ENCODE results near the gene ZNF736. TPM values are rescaled to one million over a fixed set of nuclear protein-coding genes. Genes with fewer than 3 reads are reported as not detected.
"Not testable (repeated sequence)": the region's sequence is repeated elsewhere in the genome, so short reads cannot be mapped to it uniquely, and the experiment has no call there.

Gene ZNF736
- polyA plus RNA-seq, 1 donor (not counting 4 experiments of a cell fraction or from before 2014, with no cell fraction given) = 8.2 TPM

GRCh38 chr7:64320547-64321513 is 7.1 kb downstream of the ZNF736 start:
- H3K4me1 ChIP-seq (ENCODE audit: control insufficient read depth, extremely low read depth, insufficient read depth, low read length) = no peaks in the 10 kb centered on the region
- TF ChIP-seq EZH2 (IDR thresholded peaks at IDR 0.05; ENCODE audit: low read length) = no peak
- peak in 1 of 3 experiments; percentile 12 for TF ChIP-seq CTCF (optimal IDR thresholded peaks at IDR 0.05 in 1 of 3, IDR thresholded peaks at IDR 0.05 in 1 of 3, conservative IDR thresholded peaks at IDR 0.05 in 1 of 3; ENCODE audit: extremely low read depth in 1 of 3, insufficient read depth in 2 of 3, low read length in 3 of 3)
- no peak overlapping the region for H3K27ac ChIP-seq (ENCODE audit: control insufficient read depth, insufficient read depth, low read length)
- dilution Hi-C loops (cut with MboI; ENCODE audit: extremely low pct_ligation_motif_present, low sequenced_read_pairs) = no loop called here
- H3K4me2 ChIP-seq (ENCODE audit: control insufficient read depth, extremely low read depth, insufficient read depth, low read depth, low read length) = no peak overlapping the region
- H4K20me1 ChIP-seq (ENCODE audit: control insufficient read depth, extremely low read depth, insufficient read depth, low read length) = no peaks in the 10 kb centered on the region
- H3K27me3 ChIP-seq (ENCODE audit: control insufficient read depth, extremely low read depth, insufficient read depth, low read length) = no peaks in the 10 kb centered on the region
- no peak for DNase-seq (ENCODE audit: low read depth, low spot score)
- no peak overlapping the region for H2AFZ ChIP-seq (ENCODE audit: control insufficient read depth, low read length)
- no peak overlapping the region for H3K4me3 ChIP-seq (ENCODE audit: control insufficient read depth in 2 of 3, extremely low read depth in 1 of 3, insufficient read depth in 2 of 3, low read depth in 1 of 3, low read length in 3 of 3)
- FAIRE-seq = no peak
- H3K79me2 ChIP-seq (ENCODE audit: control insufficient read depth, insufficient read depth, low read length) = peaks cover 51% of the 10 kb centered on the region
- H3K9ac ChIP-seq (ENCODE audit: control insufficient read depth, extremely low read depth, insufficient read depth, low read length) = no peak overlapping the region
- H3K9me3 ChIP-seq (ENCODE audit: control insufficient read depth, low read depth, low read length) = no peaks in the 10 kb centered on the region
- H3K9me1 ChIP-seq (ENCODE audit: control insufficient read depth, extremely low read depth, insufficient read depth, low read length) = no peaks in the 10 kb centered on the region
- H3K36me3 ChIP-seq (ENCODE audit: control insufficient read depth in 2 of 2, extremely low read depth in 1 of 2, insufficient read depth in 2 of 2, low read length in 2 of 2) = no peaks in the 10 kb centered on the region

GRCh38 chr7:64324166-64324565 is 10.4 kb downstream of the ZNF736 start:
- H3K4me3 ChIP-seq (ENCODE audit: control insufficient read depth in 2 of 3, extremely low read depth in 1 of 3, insufficient read depth in 2 of 3, low read depth in 1 of 3, low read length in 3 of 3); H3K9ac ChIP-seq (ENCODE audit: control insufficient read depth, extremely low read depth, insufficient read depth, low read length); H3K9me3 ChIP-seq (ENCODE audit: control insufficient read depth, low read depth, low read length); H3K36me3 ChIP-seq (ENCODE audit: control insufficient read depth in 2 of 2, extremely low read depth in 1 of 2, insufficient read depth in 2 of 2, low read length in 2 of 2); H4K20me1 ChIP-seq (ENCODE audit: control insufficient read depth, extremely low read depth, insufficient read depth, low read length); H3K4me2 ChIP-seq (ENCODE audit: control insufficient read depth, extremely low read depth, insufficient read depth, low read depth, low read length); dilution Hi-C loops (cut with MboI; ENCODE audit: extremely low pct_ligation_motif_present, low sequenced_read_pairs); H3K27me3 ChIP-seq (ENCODE audit: control insufficient read depth, extremely low read depth, insufficient read depth, low read length); H2AFZ ChIP-seq (ENCODE audit: control insufficient read depth, low read length); DNase-seq (ENCODE audit: low read depth, low spot score); FAIRE-seq; H3K9me1 ChIP-seq (ENCODE audit: control insufficient read depth, extremely low read depth, insufficient read depth, low read length); H3K27ac ChIP-seq (ENCODE audit: control insufficient read depth, insufficient read depth, low read length); H3K4me1 ChIP-seq (ENCODE audit: control insufficient read depth, extremely low read depth, insufficient read depth, low read length): not testable (repeated sequence)
- H3K79me2 ChIP-seq (ENCODE audit: control insufficient read depth, insufficient read depth, low read length) = peaks cover 49% of the 10 kb centered on the region

GRCh38 chr7:64348713-64349210 is 35.0 kb downstream of the ZNF736 start:
- DNase-seq (ENCODE audit: low read depth, low spot score); H3K27ac ChIP-seq (ENCODE audit: control insufficient read depth, insufficient read depth, low read length); H3K4me2 ChIP-seq (ENCODE audit: control insufficient read depth, extremely low read depth, insufficient read depth, low read depth, low read length); H3K4me3 ChIP-seq (ENCODE audit: control insufficient read depth in 2 of 3, extremely low read depth in 1 of 3, insufficient read depth in 2 of 3, low read depth in 1 of 3, low read length in 3 of 3); H3K9me1 ChIP-seq (ENCODE audit: control insufficient read depth, extremely low read depth, insufficient read depth, low read length); H3K79me2 ChIP-seq (ENCODE audit: control insufficient read depth, insufficient read depth, low read length); dilution Hi-C loops (cut with MboI; ENCODE audit: extremely low pct_ligation_motif_present, low sequenced_read_pairs); H3K27me3 ChIP-seq (ENCODE audit: control insufficient read depth, extremely low read depth, insufficient read depth, low read length); H3K36me3 ChIP-seq (ENCODE audit: control insufficient read depth in 2 of 2, extremely low read depth in 1 of 2, insufficient read depth in 2 of 2, low read length in 2 of 2); FAIRE-seq; H3K4me1 ChIP-seq (ENCODE audit: control insufficient read depth, extremely low read depth, insufficient read depth, low read length); H3K9ac ChIP-seq (ENCODE audit: control insufficient read depth, extremely low read depth, insufficient read depth, low read length); H4K20me1 ChIP-seq (ENCODE audit: control insufficient read depth, extremely low read depth, insufficient read depth, low read length); H2AFZ ChIP-seq (ENCODE audit: control insufficient read depth, low read length): not testable (repeated sequence)
- H3K9me3 ChIP-seq (ENCODE audit: control insufficient read depth, low read depth, low read length) = peaks cover 41% of the 10 kb centered on the region
